ENCODE data around the gene FAM53C.

Gene FAM53C

DNA sequence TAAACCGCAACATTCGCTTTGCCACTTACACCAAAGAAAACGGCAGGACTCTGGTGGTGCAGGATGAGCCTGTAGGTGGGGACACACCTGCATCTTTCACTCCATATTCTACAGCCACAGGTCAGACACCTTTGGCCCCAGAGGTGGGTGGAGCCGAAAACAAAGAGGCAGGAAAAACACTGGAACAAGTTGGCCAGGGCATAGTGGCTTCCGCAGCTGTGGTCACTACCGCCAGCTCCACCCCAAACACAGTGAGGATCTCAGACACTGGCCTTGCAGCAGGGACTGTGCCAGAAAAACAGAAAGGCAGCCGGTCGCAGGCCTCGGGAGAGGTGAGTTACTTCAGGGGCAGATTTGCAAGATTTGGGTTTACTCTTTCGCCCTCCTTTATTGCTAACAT lies 48.2 kb downstream of the FAM53C start:
- in situ Hi-C loops (cut with HindIII; ENCODE audit: low sequenced_read_pairs): no loop called here

DNA sequence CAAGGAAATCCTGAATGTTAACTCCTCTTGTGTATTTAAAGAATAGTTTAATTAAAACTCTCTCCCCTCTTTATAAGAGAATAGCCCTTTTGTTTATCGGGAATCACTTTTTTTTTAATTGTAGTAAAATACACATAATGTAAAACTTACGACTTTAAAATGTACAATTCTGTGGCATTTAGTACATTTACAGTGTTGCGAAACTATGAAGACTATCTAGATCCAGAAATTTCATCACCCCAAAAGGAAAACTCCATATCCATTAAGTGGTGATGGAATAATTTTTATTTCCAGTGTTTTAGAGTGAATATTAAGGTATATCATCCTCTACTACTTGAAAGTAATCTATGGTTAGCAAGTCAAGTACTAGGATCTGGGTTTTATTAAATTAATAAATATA lies 51.3 kb downstream of the FAM53C start:
- in situ Hi-C loops (cut with HindIII; ENCODE audit: low sequenced_read_pairs): no loop called here

- in situ Hi-C loops (cut with HindIII; ENCODE audit: low sequenced_read_pairs): loop anchor here (5.0 kb wide), 1 partner anchor 47 kb away; the partner anchor contains the start of gene REEP2
These were observed 51.8 kb downstream of the FAM53C start for GRCh38 chr5:138389911-138390310.

- in situ Hi-C loops (cut with HindIII; ENCODE audit: low sequenced_read_pairs): loop anchor here (5.0 kb wide), 1 partner anchor 45 kb away; the partner anchor contains the start of gene REEP2
These were observed 53.9 kb downstream of the FAM53C start for GRCh38 chr5:138391859-138392386.
